C4-2B (cell line): ENCODE data around the gene PRIMA1.
A peak's percentile ranks its signal among the peaks of the same experiment; 100 is the strongest.

Experiments
- H3K27ac ChIP-seq: fragments of 450-650 bp; 2 replicates; pipeline ENCODE4 v1.5.1; 2017
- ZFX ChIP-seq: fragments of 450-650 bp; IDR thresholded peaks from 2 replicates; pipeline ENCODE4 v1.6.1; 2017
- TF ChIP-seq, protein P1 (sequence below): fragments of 450-650 bp; conservative IDR thresholded peaks from 2 replicates; pipeline ENCODE4 v1.5.1; 2017; ENCODE audit warnings: mild to moderate bottlenecking

PRIMA1 gene

DNA sequence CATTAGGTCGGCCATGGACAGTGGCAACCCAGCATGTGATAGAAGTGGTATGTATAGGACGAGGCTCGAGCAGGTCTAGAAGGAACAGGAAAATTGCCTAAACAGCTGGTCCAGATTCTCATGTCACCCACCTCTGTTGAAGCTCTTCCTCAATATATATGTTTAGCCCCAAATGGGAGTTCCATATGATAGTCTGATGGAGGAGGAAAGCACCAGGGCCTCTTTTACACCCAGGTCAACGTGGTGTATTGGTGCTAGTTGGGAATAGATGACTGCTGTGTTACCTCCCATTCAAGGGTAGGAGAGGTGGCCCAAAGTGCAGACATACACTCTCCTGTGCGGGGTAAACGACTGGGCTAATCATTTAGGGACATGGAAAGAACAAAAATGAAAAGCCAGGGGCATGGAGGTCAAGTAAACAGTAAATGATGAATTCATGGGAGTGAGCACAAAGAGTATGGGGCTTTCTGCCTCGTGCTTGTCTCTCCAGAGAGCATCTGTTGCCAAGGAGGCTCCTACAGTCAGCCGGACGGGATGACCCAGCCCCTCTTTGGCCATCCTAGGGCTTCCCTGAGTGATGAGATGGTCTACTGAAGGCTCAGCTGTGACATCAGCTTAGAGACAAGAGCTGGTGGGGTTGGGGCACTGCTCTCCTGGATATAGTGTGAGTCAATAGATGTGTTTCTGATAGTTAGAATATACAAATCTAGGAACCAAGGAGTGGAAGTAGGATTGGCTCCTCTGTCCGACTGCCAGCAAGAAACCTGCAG lies 5.5 kb upstream of the PRIMA1 start:
- no peak for TF ChIP-seq ZFX
- TF ChIP-seq, protein P1, sequence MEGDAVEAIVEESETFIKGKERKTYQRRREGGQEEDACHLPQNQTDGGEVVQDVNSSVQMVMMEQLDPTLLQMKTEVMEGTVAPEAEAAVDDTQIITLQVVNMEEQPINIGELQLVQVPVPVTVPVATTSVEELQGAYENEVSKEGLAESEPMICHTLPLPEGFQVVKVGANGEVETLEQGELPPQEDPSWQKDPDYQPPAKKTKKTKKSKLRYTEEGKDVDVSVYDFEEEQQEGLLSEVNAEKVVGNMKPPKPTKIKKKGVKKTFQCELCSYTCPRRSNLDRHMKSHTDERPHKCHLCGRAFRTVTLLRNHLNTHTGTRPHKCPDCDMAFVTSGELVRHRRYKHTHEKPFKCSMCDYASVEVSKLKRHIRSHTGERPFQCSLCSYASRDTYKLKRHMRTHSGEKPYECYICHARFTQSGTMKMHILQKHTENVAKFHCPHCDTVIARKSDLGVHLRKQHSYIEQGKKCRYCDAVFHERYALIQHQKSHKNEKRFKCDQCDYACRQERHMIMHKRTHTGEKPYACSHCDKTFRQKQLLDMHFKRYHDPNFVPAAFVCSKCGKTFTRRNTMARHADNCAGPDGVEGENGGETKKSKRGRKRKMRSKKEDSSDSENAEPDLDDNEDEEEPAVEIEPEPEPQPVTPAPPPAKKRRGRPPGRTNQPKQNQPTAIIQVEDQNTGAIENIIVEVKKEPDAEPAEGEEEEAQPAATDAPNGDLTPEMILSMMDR: no peak
- no peak overlapping the region for H3K27ac ChIP-seq

DNA sequence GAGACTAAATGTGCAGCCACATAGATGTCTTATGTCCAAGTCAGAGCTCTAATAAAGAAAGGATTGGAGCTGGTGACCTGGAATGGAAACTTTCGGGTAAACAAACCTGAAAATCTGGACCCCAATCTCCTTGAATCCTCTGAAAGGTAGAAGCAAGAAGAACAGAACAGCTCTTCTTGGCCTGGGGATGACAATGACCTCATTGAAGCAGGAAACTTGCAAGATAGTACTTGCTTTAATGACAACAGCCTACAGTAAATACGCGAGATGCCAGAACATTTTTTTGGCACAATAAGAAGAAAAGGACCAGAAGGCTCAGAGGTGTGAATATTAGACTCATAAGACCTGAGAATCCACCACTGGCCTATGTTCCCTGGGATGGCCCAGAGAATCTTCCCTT lies 4.1 kb upstream of the PRIMA1 start:
- no peak overlapping the region for H3K27ac ChIP-seq
- TF ChIP-seq ZFX: no peak
- TF ChIP-seq, protein P1: no peak

DNA sequence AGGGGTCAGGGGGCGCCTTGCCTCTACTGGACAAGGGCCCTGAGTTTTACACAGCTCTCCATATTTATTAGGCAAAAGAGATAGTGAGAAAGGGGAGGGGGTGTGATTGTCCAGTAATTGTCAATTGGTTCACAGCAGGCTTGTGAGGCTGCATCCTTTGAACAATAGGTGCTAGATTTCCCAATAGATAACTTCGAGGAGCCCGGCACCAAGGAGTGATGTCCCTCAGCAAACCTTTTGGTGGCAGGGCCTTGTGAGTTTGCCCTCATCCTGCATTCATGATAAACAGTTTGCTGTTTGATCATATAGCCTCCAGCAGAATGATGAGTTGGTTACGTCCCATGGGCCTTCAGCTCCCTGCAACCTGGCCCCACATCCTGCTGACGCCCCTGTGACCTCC lies 2.7 kb upstream of the PRIMA1 start:
- no peak overlapping the region for H3K27ac ChIP-seq

DNA sequence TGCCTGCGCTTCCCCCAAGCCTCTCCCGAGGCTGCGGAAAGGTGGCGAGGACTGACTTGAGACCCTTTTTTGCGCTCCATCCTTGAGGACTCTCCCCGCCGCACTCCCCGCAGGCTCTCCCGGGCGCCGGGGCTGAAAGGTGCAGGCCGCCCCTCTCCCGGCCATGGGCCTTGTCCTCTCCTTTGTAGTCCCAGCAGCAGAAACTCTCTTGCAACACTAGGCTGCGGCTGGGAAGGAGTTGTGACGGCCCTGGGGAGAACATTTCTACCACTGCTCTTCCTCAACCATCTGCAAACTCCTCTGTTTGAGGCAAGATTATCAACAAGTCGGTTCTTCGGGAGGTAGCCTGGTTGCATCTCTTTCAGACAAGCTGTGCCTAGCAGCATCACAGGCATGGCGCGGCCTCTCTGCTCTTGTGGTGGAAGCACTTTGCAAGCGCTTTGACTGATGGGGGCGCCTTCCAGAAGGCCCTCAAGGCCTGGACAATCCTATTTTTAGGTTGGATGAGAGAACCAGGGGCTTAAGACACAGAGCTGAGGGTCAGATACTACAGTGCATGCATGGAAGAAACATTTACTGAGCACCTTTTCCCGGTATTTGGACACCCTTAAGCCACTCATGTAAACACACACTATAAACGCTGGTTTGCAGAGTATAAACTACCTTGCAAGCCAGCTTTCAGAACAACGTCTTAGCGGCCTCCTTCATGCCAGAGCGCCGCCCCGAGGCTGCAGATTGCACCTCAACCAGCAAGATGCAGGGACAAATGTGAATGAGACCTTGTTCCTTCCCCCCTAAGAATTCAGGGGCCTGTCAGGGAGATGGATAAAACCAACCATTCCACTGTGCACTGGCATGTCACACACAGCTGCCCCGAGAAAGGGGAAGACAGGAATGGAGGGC lies 1.2 kb upstream of the PRIMA1 start:
- peak overlapping the region; percentile 23; the same call in 1 of the 2 replicates for H3K27ac ChIP-seq
- TF ChIP-seq ZFX: no peak
- TF ChIP-seq, protein P1: peak; percentile 21

More for the DNA sequence above, 2.7 kb upstream of the PRIMA1 start:
- no peak for TF ChIP-seq ZFX
- TF ChIP-seq, protein P1: no peak

DNA sequence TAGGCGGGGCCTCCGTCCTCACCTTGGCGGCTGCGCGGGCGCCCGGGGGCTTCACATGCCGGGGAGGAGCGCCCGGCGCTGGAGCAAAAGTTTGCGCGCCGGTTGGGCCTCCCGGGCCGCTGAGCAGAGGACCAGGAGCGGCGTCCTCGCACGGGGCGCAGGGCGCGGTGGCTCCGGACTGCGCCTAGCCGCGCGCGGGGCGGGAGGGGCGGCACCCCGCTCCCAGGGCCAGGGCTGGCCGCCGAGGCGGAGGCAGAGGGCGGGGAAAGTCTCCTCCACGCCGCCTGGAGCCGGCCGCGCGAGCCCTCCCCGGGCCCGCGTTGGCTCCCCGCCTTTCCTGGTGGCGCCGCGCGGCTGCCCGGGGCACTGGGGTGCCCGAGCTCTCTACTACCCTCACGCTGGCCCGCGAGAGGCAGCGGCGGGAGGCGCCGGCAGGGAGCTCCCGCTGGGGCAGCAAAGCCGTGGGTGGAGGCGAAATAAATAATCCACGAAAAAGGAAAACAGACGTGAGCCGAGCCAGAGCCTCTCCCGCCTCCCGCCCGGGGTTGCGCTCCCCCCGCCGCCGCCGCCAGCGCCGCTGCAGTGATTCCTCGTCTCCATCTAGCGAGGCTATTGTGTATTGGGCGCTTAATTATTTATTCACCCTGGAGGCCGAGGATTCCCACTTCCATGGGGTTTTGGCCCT lies 400 bp upstream of the PRIMA1 start:
- peak overlapping the region; percentile 23 for H3K27ac ChIP-seq
- no peak for TF ChIP-seq ZFX
- TF ChIP-seq, protein P1: peak; percentile 50

DNA sequence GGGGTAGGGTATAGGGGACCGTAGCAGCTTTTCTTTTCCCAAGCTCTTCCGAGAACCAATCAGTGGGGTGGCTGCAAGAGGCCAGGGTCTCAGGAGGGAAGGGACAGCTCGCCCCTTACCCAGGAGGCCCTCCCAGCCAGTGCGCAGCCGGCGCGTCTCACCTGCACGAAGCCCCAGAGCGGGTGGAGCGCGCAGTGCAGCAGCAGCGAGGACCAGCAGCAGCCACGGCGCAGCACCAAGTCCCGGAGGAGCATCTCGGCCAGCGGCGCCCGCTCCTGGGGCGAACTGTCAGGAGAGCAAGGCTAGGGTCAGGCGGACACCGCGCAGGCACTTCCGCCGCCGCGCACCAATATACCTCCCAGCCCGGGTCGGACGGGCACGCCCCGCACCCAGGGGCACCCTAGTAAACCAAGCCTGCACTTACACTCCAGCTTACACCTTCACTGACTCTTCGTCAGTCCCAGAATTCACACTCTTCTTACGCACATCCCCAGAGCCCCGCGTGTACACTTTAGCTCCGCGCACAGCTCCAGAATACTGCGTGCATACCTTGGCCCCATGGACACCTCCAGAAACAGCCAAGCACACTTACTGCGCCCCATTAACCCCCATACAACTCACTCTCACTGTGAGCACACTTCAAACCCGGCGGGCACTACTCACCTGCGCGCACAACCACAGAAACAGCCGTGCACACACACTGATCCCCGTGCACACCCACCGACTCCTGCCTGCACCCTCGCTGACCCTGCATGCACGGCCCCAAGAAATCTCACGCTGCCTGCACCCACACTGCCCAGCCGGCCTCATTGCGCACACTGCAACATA lies 606 bp downstream of the PRIMA1 start:
- no peak for TF ChIP-seq ZFX
- TF ChIP-seq, protein P1: no peak
- no peak overlapping the region for H3K27ac ChIP-seq
